NAMALWA (cell line): ENCODE results near the gene SLC2A6.

Experiments
- DNase-seq: peaks from one replicate; pipeline ENCODE4 v3.0.0-alpha.2; 2015; ENCODE audit warnings: low spot score

Gene SLC2A6

GRCh38 chr9:133496861-133497842 lies 18.3 kb upstream of the SLC2A6 start:
- no peak for DNase-seq

GRCh38 chr9:133495327-133496293 lies 16.7 kb upstream of the SLC2A6 start:
- DNase-seq: no peak

DNA sequence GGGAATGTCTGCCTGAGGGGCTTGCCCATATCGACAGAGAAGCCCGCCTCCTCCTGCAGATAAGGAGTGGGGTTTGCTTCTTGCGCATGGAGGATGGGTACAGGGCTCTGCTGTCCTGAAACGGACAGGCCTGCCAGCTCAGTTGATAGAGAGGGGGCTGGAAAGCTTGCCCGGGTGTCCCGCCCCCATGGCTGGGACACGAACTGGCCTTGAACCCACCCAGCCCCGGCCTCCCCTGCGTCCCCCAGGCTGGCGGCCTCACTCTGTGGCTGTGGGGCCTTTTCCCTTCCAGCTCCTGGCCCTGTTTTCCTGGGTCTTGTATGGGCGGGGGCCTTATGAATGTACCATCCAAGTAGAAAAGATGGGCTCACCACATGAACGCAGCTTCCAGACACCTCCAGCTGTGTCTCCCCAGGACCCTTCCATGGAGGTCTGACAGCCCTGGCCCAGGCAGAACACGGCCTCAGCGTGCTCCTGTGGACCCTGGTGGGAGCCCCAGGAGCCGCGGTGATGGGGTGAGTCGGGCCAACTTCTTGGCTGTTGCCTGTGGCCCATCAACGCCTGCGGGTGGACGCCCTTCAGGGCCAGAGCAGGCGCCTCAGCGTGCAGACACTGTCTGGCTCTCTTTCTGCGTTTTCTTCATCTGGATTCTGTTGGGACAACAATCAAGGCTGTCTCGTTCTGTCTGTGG lies 15.9 kb upstream of the SLC2A6 start:
- no peak for DNase-seq

- DNase-seq: no peak
These were observed 15.1 kb upstream of the SLC2A6 start for GRCh38 chr9:133493845-133494540.

GRCh38 chr9:133493428-133493827 lies 14.5 kb upstream of the SLC2A6 start:
- DNase-seq: no peak

- DNase-seq: no peak
These were observed 13.4 kb upstream of the SLC2A6 start for GRCh38 chr9:133492061-133493021.

- DNase-seq: no peak
These were observed 12.7 kb upstream of the SLC2A6 start for GRCh38 chr9:133491656-133491925.

- no peak for DNase-seq
These were observed 12.2 kb upstream of the SLC2A6 start for GRCh38 chr9:133490865-133491655.

DNA sequence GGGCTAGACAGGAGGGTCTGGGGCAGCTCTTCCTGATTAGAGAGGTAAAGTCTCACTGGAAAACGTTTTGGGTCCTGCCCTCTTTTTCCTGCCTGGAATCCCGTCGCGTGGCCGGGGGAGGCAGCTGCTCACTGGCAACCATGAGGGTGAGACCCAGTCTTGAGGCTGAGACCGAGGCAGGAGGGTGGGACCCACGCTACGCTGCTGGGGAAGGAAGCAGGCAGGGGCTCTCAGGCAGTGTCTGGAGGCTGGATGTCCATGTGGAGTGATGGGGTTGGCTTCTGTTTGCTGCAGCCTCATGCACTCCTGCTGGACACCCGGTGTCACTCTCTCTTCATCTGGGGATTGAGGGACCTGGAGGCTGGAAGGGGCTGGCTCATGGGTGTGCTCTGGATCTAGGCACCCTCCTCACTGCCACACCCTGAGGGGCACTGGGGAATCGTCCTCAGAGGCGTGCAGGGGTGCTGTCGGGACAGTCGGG lies 11.3 kb upstream of the SLC2A6 start:
- DNase-seq: no peak

DNA sequence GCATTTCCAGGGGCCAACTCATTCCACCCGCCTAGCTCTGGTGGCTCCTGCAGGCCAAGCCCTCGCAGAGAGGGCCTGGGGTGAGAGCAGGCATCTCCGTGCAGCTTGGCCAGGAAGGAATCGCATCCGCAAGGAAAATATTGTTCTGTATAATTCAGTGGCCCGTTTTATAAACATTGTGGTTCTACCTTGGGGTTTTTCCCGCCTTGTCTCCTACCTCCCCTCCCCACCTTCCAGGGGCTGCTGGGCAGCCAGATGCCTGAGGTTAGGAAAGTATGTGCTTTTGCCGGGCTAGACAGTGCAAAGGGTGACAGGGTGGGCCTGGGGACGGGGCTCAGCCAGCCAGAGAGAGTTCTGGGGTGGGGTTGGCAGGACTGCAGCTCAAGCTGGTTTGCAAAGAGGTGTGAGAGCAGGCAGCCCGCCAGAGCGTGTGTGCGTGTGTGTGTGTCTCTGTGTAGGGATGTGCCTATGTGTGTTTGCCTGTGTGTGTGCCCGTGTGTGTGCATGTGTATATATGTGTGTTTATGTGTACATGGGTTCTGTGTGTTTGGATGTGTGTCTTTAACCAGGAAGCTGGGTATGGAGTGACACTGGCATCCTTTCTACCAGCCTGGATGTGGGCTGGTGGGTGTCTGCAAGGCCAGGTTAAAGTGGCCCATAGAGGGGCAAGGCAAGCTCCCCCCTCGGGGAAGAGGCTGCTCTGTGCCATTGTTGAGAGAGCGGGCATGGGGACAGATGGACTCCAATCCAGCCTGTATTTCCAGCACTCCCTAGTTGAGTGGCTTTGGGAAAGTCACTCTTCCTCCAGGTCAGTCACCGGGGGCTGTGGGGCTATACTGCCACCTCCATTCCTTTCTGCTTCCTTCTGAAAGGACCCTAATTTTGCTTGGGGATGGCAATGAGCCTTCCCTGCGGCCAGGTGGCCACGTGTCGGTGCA lies 10.6 kb upstream of the SLC2A6 start:
- no peak for DNase-seq

DNA sequence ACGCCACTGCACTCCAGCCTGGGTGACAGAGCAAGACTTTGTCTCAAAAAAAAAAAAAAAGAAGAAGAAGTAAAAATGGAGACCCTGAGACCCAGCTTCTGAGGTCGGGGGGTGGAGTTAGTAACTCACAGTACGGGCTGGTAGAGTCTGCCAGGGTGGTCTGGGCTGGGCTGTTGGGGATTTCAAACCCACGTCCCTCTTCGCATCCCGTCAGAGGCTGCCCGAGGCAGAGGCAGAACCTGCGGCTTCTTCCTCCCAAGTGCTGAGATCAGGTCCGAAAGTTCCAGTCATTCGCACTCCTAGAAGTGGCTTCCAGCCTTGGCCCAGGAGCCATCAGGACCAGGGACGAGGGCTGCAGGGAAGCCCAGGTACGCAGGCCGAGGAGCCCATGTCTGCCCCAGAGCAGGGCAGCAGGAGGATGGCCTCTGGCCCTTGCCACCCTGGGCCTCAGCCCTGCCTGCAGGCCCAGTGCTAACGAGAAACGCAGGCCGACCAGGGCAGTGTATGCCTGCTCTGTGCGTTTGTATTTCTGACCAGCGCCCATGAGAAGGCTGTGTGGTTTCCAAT lies 9.9 kb upstream of the SLC2A6 start:
- DNase-seq: no peak

DNA sequence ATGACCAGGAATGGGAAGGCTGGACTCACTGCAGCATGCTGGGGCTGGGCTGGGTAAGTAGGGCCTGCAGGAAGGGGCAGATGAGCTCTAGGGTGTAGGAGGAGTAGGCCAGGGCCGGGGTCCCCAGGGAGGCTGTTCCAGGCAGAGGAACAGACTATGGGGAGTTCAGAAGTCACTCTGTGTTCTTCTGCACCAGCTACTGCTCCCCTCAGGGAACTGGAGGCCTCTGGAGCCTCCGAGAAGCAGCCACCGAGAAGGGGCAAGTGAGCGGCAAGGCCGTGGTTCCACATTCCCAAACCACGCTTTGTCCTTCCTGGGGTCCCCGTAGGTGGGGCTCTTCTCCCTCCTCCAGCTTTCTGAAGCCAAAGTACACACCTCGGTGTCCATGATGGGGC lies 8.4 kb upstream of the SLC2A6 start:
- no peak for DNase-seq

DNA sequence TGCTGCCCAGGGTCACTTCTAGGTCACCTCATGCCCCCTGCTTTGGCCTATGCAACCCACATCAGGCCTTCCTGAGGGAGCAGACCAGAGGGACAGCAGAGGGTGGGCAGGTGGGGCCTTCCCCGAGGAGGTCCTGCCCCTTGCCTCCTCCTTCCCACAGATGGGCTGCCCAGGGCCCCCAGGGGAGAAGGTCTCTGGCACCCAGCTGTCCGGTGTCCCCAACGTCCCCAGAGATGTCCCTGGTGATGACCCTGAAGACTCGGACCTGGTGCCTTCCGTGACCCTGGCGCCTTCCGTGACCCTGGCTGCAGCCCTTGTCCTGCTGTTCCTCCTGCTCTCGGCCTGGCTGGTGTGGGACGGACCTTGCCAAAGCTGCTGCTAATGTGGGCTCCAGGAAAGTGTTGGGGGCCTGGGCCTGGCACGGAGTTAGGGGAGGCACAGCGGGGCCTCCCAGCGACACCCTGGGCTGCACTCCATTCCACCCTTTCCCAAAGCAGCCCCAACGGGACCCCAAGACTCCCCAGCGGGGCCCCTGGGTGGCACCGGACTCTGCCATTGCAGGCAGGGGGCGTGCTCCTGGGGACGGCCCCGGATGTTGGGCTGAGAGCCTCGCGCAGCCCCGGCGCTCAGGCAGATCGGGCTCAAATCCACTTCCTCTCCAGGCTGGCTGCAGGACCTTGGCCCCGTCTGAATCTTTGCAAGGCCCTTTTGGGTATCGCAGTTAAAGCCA lies 6.8 kb upstream of the SLC2A6 start:
- DNase-seq: peak; percentile 53

DNA sequence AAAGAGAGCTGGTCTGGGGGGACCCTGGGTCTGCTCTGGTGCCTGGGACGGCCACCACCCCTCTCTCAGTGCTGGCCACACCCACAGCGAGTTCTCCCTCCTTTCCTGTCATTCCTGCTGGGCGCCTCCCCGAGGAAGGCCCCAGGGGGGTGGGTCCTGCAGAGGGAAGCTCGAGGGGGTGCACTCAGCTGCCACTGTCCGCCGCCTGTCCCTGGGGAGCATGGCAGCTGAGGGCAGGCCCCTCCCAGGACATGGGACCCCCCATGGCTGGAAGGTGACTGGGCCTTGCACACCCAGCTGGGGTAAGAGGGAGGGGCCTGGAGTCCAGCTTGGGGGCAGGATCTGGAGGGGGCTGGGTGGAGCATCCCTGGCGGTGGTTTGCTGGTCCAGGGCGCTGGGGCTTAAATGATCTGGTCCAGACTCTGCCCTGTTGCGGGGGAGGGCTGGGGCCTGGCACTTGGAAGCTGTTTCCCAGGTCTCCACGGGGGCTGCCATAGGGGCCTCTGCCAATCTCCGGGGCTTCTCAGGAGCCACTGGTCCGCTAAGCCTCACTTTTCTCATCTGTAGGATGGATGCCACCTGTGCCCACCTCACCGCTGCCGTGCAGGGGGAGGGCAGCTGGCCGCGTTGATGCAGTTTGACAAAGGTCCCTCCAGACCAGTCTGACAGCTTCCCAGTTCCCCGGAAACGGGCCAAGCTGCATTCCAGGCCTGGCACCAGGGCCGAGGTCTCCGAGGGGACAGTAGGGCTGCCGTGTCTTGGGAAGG lies 6.0 kb upstream of the SLC2A6 start:
- no peak for DNase-seq

DNA sequence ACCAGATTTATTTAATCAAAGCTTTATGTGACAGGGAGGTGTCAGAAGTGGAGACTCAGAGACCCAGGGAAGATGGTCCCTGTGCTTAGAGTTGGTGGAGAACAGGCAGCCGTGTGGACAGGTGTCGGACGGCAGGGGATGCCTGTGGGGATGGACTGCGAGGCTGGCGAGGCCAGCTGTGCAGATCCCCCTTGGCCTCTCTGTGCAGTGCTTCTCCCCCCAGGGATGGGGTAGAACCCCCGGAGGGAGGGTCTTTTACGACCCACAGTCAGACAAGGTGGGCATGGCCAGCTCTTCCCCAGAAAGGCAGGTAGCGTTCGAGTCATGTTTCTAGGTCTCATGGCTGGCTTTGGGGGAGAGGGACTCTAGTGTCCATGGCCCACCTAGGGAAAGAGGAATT lies 4.7 kb upstream of the SLC2A6 start:
- no peak for DNase-seq

GRCh38 chr9:133477992-133478850 lies 678 bp downstream of the SLC2A6 start:
- peak; percentile 85 for DNase-seq
